Right lobe of liver (tissue), 4 donors: ENCODE data around the gene GALNS.

Experiments
- CTCF ChIP-seq, 4 donors: fragments of 200-600 bp in 3 of 4; fragments of 450-650 bp in 1 of 4; IDR thresholded peaks; one replicate each; pipeline versions ENCODE4 v1.5.1 to v1.8.0; 2016 to 2022; ENCODE audit warnings: antibody characterized with exemption in 4 of 4, mild to moderate bottlenecking in 2 of 4
- POLR2A ChIP-seq: fragments of 450-650 bp; IDR thresholded peaks from one replicate; pipeline ENCODE4 v1.6.1; 2017; ENCODE audit warnings: antibody characterized with exemption, mild to moderate bottlenecking
- donor health status: DM: no; HTN: no; CAD: no.
- donor health status: DM: no; HTN: no; CAD: no.
- donor health status: DM: no; HTN: yes; CAD: no.

GRCh38 chr16:88783391-88784073 lies 73.2 kb downstream of the GALNS start:
- TF ChIP-seq POLR2A (peak; percentile 41), CTCF (IDR thresholded peaks at IDR 0.05) (no peak)
